OCI-LY3 (cell line): Measurements from ENCODE around the gene TASL.

Source experiments
- H2AFZ ChIP-seq: fragments of 200-600, 300-600 bp; shearing (Covaris generic); 2 replicates; pipeline ENCODE4 v1.6.0; 2014; ENCODE audit warnings: antibody characterized with exemption, low read depth, low read length
- H3K27ac ChIP-seq: fragments of 200-600, 300-600 bp; sonication (generic); 2 replicates; pipeline ENCODE4 v1.5.1; 2014; ENCODE audit warnings: mild to moderate bottlenecking, low read length, moderate library complexity, mixed read lengths
- H3K27me3 ChIP-seq: fragments of 200-600, 300-600 bp; sonication (generic); 2 replicates; pipeline ENCODE4 v1.6.1; 2014; ENCODE audit warnings: low read depth, low read length, mixed read lengths
- H3K36me3 ChIP-seq: fragments of 200-600, 300-600 bp; sonication (generic); replicated peaks from 2 replicates; pipeline ENCODE3; 2014; ENCODE audit warnings: low read depth, low read length, mixed read lengths
- H3K4me1 ChIP-seq: fragments of 300-600, 200-600 bp; sonication (generic); 2 replicates; pipeline ENCODE4 v1.6.1; 2014; ENCODE audit warnings: low read length, mixed read lengths
- H3K4me2 ChIP-seq: fragments of 200-600, 300-600 bp; sonication (generic); 2 replicates; pipeline ENCODE4 v1.6.1; 2014; ENCODE audit warnings: low read length, mixed read lengths
- H3K4me3 ChIP-seq: fragments of 300-600, 200-600 bp; sonication (generic); 2 replicates; pipeline ENCODE4 v1.5.1; 2014; ENCODE audit warnings: antibody characterized with exemption, mild to moderate bottlenecking, low read length, moderate library complexity
- H3K79me2 ChIP-seq: fragments of 300-600, 200-600 bp; shearing (Covaris generic); 2 replicates; pipeline ENCODE4 v1.6.1; 2014; ENCODE audit warnings: mild to moderate bottlenecking, low read length, mixed read lengths
- H3K9ac ChIP-seq: fragments of 300-600, 200-600 bp; shearing (Covaris generic); 2 replicates; pipeline ENCODE4 v1.6.0; 2014; ENCODE audit warnings: mild to moderate bottlenecking, low read length, moderate library complexity
- H3K9me3 ChIP-seq: fragments of 200-600, 300-600 bp; shearing (Covaris generic); 2 replicates; pipeline ENCODE4 v1.6.1; 2014; ENCODE audit warnings: low read length, mixed read lengths; ENCODE audit not compliant: insufficient read depth
- H4K20me1 ChIP-seq: fragments of 200-600, 300-600 bp; sonication (generic); 2 replicates; pipeline ENCODE4 v1.6.1; 2016; ENCODE audit warnings: low read length, mixed read lengths; ENCODE audit not compliant: insufficient read depth
- EZH2phosphoT487 ChIP-seq: fragments of 200-600 bp; shearing (Covaris generic); IDR thresholded peaks from 2 replicates; pipeline ENCODE4 v1.6.1; 2018; ENCODE audit warnings: antibody characterized with exemption, mixed run types, low read depth
- TF ChIP-seq, protein P1 (sequence below): fragments of 200-600, 300-600 bp; sonication (generic); IDR thresholded peaks from 2 replicates; pipeline ENCODE4 v1.5.1; 2014; ENCODE audit warnings: antibody characterized with exemption, low read length, low read depth

Gene TASL

GRCh38 chrX:30576881-30577280 lies 685 bp downstream of the TASL start:
- Histone ChIP-seq H2AFZ (no peak overlapping the region), H3K9ac (peak overlapping the region; percentile 100), H3K79me2 (peaks cover 54% of the 10 kb centered on the region)

DNA sequence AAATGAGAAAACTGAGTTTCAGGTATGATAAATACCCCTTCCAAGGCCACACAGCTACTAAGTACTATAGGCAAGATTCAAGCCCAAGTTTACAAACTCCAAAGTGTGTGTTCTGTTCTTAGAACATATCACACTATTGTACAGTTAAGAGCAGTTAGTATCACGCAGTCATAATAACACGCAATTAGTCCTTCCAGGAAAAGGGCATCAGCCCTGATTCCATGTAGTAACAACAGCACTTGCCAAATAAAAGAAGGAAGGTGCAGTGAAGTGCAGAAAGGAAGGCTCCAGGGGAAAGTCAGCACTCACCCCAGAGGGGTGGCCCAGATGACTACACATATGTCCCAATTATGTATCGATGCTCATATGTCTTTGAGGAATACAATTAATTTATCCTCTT lies 4.4 kb downstream of the TASL start:
- TF ChIP-seq, protein P1, sequence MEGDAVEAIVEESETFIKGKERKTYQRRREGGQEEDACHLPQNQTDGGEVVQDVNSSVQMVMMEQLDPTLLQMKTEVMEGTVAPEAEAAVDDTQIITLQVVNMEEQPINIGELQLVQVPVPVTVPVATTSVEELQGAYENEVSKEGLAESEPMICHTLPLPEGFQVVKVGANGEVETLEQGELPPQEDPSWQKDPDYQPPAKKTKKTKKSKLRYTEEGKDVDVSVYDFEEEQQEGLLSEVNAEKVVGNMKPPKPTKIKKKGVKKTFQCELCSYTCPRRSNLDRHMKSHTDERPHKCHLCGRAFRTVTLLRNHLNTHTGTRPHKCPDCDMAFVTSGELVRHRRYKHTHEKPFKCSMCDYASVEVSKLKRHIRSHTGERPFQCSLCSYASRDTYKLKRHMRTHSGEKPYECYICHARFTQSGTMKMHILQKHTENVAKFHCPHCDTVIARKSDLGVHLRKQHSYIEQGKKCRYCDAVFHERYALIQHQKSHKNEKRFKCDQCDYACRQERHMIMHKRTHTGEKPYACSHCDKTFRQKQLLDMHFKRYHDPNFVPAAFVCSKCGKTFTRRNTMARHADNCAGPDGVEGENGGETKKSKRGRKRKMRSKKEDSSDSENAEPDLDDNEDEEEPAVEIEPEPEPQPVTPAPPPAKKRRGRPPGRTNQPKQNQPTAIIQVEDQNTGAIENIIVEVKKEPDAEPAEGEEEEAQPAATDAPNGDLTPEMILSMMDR = no peak
- TF ChIP-seq EZH2phosphoT487 = no peak
- Histone ChIP-seq H3K79me2 (peaks cover 90% of the 10 kb centered on the region), H3K27me3 (no peaks in the 10 kb centered on the region), H3K9ac (peak overlapping the region; percentile 89), H2AFZ (no peak overlapping the region), H3K27ac (peak overlapping the region; percentile 100), H3K4me3 (peak overlapping the region; percentile 77), H4K20me1 (peaks cover 18% of the 10 kb centered on the region), H3K4me2 (peak overlapping the region; percentile 97), H3K36me3 (peaks cover 41% of the 10 kb centered on the region), H3K4me1 (peaks cover 50% of the 10 kb centered on the region), H3K9me3 (no peaks in the 10 kb centered on the region)

More at GRCh38 chrX:30576881-30577280, 685 bp downstream of the TASL start:
- Histone ChIP-seq H3K27me3 (no peaks in the 10 kb centered on the region), H3K4me3 (peak overlapping the region; percentile 99), H3K4me2 (peak overlapping the region; percentile 95), H3K27ac (peak overlapping the region; percentile 99), H3K36me3 (peaks cover 24% of the 10 kb centered on the region), H4K20me1 (no peaks in the 10 kb centered on the region), H3K4me1 (peaks cover 31% of the 10 kb centered on the region), H3K9me3 (no peaks in the 10 kb centered on the region)
- TF ChIP-seq EZH2phosphoT487 = no peak
- TF ChIP-seq, protein P1 = no peak

DNA sequence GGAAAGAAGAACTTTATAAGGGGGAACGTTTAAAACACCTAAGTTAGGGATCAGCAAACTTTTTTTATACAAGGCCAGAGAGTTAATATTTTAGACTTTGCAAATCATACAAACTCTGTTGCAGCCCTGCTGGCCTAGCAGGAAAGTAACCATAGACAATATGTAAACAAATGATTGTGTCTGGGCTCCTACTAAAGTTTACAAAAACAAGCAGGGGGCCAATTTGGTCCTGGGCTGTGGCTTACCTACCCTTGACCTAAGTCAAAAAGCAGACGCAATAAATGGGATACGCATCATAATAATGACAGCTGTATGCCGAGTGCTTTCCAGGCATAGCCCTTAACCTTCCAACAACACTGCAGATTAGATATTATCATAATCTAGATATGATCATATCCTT lies 4.9 kb downstream of the TASL start:
- peak overlapping the region; percentile 97 for H3K4me2 ChIP-seq

GRCh38 chrX:30572004-30572403 lies 5.6 kb downstream of the TASL start:
- Histone ChIP-seq H3K9me3 (no peaks in the 10 kb centered on the region), H2AFZ (no peak overlapping the region), H3K4me1 (peaks cover 50% of the 10 kb centered on the region), H4K20me1 (peaks cover 19% of the 10 kb centered on the region), H3K9ac (peak overlapping the region; percentile 89), H3K4me3 (peak overlapping the region; percentile 77), H3K27me3 (no peaks in the 10 kb centered on the region), H3K79me2 (peaks cover 96% of the 10 kb centered on the region), H3K4me2 (peak overlapping the region; percentile 97), H3K27ac (peak overlapping the region; percentile 100), H3K36me3 (peaks cover 47% of the 10 kb centered on the region)
- no peak for TF ChIP-seq EZH2phosphoT487
- TF ChIP-seq, protein P1 = no peak

More for the DNA sequence above, 4.9 kb downstream of the TASL start:
- no peak overlapping the region for H2AFZ ChIP-seq
- peaks cover 50% of the 10 kb centered on the region for H3K4me1 ChIP-seq
- H3K79me2 ChIP-seq = peaks cover 94% of the 10 kb centered on the region
- H3K9me3 ChIP-seq = no peaks in the 10 kb centered on the region
- TF ChIP-seq, protein P1 = no peak
- TF ChIP-seq EZH2phosphoT487 = no peak
- H3K27ac ChIP-seq = peak overlapping the region; percentile 100
- peaks cover 42% of the 10 kb centered on the region for H3K36me3 ChIP-seq
- peaks cover 19% of the 10 kb centered on the region for H4K20me1 ChIP-seq
- peak overlapping the region; percentile 89 for H3K9ac ChIP-seq
- no peaks in the 10 kb centered on the region for H3K27me3 ChIP-seq
- peak overlapping the region; percentile 77 for H3K4me3 ChIP-seq
